ENCODE data around the gene GPR180. TPM values are rescaled to one million over a fixed set of nuclear protein-coding genes. Genes with fewer than 3 reads are reported as not detected.

Gene GPR180
- total RNA-seq, 4 donors from 2014 or later = 3.6 to 24.9 (median 7.7) TPM

DNA sequence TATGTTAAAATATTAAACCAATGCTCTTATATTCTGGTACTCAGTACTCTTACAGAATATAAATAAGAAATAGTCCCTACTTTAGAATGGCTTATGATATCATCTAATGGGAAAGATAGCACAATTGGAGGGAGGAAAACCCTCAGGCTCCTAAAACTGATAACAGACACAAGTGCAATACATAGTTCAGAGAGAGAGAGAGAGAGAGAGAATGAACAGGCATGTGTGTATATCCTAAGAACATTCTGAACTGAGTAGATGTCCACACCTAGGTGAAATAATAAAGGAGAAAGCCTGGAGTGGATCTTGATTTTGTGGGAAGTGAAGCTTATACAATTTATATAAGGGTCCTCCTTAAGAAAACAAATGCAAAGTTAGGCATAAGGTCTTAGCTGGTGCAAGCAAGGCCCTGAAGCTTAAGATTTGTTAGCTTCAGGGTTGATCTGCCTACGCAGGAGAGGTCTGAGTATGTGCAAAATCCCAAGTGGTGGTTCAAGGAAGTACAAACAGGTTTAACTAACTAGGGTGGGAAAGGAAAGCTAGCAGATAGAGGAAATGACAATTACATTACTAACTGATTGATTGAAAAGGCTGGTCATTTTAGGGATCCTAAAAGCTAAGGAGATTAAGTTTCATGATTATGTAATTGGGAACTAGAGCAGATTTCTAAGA, 57.4 kb downstream of the GPR180 start:
- intact Hi-C loops (cut with DNase I; ENCODE audit: low total_unique reads) = no loop called here
- Histone ChIP-seq H3K4me1 (no peaks in the 10 kb centered on the region), H3K9me3 (no peaks in the 10 kb centered on the region), H3K4me3 (no peak overlapping the region), H3K27ac (no peak overlapping the region), H3K27me3 (no peaks in the 10 kb centered on the region), H3K36me3 (no peaks in the 10 kb centered on the region)
- no peak for DNase-seq
- TF ChIP-seq POLR2A (IDR thresholded peaks at IDR 0.05) (no peak), CTCF (IDR thresholded peaks at IDR 0.05) (no peak)

DNA sequence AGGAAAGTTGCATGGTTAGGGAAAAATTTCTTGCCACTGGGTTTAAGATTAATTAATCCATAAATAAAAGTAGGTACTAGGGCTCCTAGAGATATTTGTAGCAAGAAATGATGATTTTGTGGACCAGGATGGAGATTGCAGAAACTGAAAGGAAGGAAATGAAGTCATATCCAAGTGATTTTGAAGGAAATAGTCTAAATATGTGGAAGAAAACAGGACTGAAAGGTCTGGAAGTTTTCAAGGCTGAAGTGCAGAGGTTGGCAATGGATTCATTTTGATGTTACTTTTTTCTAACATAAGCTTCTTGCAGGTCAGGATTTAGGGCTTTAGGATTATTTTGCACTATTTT, 57.9 kb downstream of the GPR180 start:
- TF ChIP-seq CTCF (IDR thresholded peaks at IDR 0.05) = no peak
- TF ChIP-seq POLR2A (IDR thresholded peaks at IDR 0.05) = no peak
- Histone ChIP-seq H3K9me3 (no peaks in the 10 kb centered on the region), H3K4me1 (no peaks in the 10 kb centered on the region), H3K27me3 (no peaks in the 10 kb centered on the region), H3K4me3 (no peak overlapping the region), H3K36me3 (no peaks in the 10 kb centered on the region), H3K27ac (no peak overlapping the region)
- intact Hi-C loops (cut with DNase I; ENCODE audit: low total_unique reads) = no loop called here
- no peak for DNase-seq

GRCh38 chr13:94660695-94661326, 59.2 kb downstream of the GPR180 start:
- DNase-seq = no peak
- H3K4me3 ChIP-seq = no peak overlapping the region
- no peaks in the 10 kb centered on the region for H3K9me3 ChIP-seq
- TF ChIP-seq POLR2A (IDR thresholded peaks at IDR 0.05) (no peak), CTCF (IDR thresholded peaks at IDR 0.05) (no peak)
- no peaks in the 10 kb centered on the region for H3K36me3 ChIP-seq
- no peaks in the 10 kb centered on the region for H3K4me1 ChIP-seq
- H3K27ac ChIP-seq = no peak overlapping the region
- intact Hi-C loops (cut with DNase I; ENCODE audit: low total_unique reads) = no loop called here
- H3K27me3 ChIP-seq = peaks cover 0 to 5% of the 10 kb centered on the region in 2 donors

DNA sequence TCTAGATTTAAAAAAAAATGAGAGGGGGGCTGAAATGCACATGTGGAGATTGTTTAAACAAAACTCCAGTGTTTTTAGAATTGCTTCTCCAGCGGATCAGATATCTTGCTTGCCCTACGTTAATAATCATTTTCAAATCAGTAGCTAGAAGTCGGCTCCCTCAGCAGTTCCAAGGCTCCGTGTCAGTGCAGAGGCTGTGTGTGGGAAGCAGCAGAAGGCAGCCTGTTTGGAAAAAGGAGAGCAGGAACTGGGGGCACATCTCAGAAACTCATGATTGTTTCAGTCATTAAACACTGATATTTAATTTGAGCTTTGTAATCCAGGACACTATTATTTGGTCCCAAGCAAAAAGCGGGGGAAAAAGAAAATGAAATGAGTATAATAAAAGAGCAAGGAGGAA, 59.7 kb downstream of the GPR180 start:
- Histone ChIP-seq H3K36me3 (no peaks in the 10 kb centered on the region), H3K27me3 (peaks cover 0 to 5% of the 10 kb centered on the region in 2 donors), H3K9me3 (no peaks in the 10 kb centered on the region), H3K4me3 (no peak overlapping the region), H3K4me1 (no peaks in the 10 kb centered on the region), H3K27ac (no peak overlapping the region)
- no peak for TF ChIP-seq CTCF (IDR thresholded peaks at IDR 0.05)
- TF ChIP-seq POLR2A (IDR thresholded peaks at IDR 0.05) = no peak
- DNase-seq = no peak
- intact Hi-C loops (cut with DNase I; ENCODE audit: low total_unique reads) = no loop called here

GRCh38 chr13:94662274-94662945, 60.8 kb downstream of the GPR180 start:
- no peak overlapping the region for H3K27ac ChIP-seq
- no peaks in the 10 kb centered on the region for H3K4me1 ChIP-seq
- peaks cover 0 to 5% of the 10 kb centered on the region in 2 donors for H3K27me3 ChIP-seq
- H3K36me3 ChIP-seq = no peaks in the 10 kb centered on the region
- no peak for DNase-seq
- intact Hi-C loops (cut with DNase I; ENCODE audit: low total_unique reads) = no loop called here
- TF ChIP-seq POLR2A (IDR thresholded peaks at IDR 0.05) (no peak), CTCF (IDR thresholded peaks at IDR 0.05) (no peak)
- H3K9me3 ChIP-seq = no peaks in the 10 kb centered on the region
- no peak overlapping the region for H3K4me3 ChIP-seq

Data from uterus (tissue), 4 donors.